SU-DHL-6 (cell line): ENCODE measurements around the gene TBX3.

Experiments
- H2AFZ ChIP-seq: fragments of 200-600 bp; sonication (generic); 2 replicates; pipeline ENCODE4 v1.6.1; 2014; ENCODE audit warnings: low read depth, mild to moderate bottlenecking, moderate library complexity, mixed read lengths, antibody characterized with exemption, low read length; ENCODE audit not compliant: severe bottlenecking
- H3F3A ChIP-seq: fragments of 200-600 bp; shearing (Covaris generic); 2 replicates; pipeline ENCODE4 v1.6.0; 2016; ENCODE audit warnings: antibody characterized with exemption, mild to moderate bottlenecking; ENCODE audit not compliant: insufficient read depth
- H3K27ac ChIP-seq: fragments of 200-600 bp; sonication (generic); 2 replicates; pipeline ENCODE4 v1.5.1; 2016; ENCODE audit warnings: low read depth, mild to moderate bottlenecking, low read length, moderate library complexity, mixed read lengths
- H3K27me3 ChIP-seq: fragments of 200-600 bp; sonication (generic), shearing (Covaris generic); 2 replicates; pipeline ENCODE4 v1.6.0; 2014; ENCODE audit warnings: mild to moderate bottlenecking, low read length
- H3K36me3 ChIP-seq: fragments of 200-600 bp; sonication (generic); 2 replicates; pipeline ENCODE4 v1.6.1; 2014; ENCODE audit warnings: mild to moderate bottlenecking, low read length, mixed read lengths
- H3K4me2 ChIP-seq: fragments of 300-600, 200-600 bp; shearing (Covaris generic), sonication (generic); 2 replicates; pipeline ENCODE4 v1.6.0; 2014; ENCODE audit warnings: low read length, low read depth, mild to moderate bottlenecking; ENCODE audit not compliant: poor library complexity, severe bottlenecking
- H3K4me3 ChIP-seq: fragments of 200-600 bp; sonication (generic); 2 replicates; pipeline ENCODE4 v1.5.1; 2014; ENCODE audit warnings: antibody characterized with exemption, low read length, mild to moderate bottlenecking, mixed read lengths; ENCODE audit not compliant: insufficient read depth, poor library complexity, severe bottlenecking
- H3K79me2 ChIP-seq: fragments of 200-600 bp; sonication (generic); 2 replicates; pipeline ENCODE4 v1.6.1; 2014; ENCODE audit warnings: mild to moderate bottlenecking, low read length, moderate library complexity; ENCODE audit not compliant: insufficient read depth
- H3K9ac ChIP-seq: fragments of 200-600 bp; sonication (generic); 2 replicates; pipeline ENCODE4 v1.7.0; 2014; ENCODE audit warnings: mild to moderate bottlenecking, low read length
- H3K9me2 ChIP-seq: fragments of 200-600 bp; sonication (generic); replicated peaks from 2 replicates; pipeline ENCODE4 v1.6.1; 2014; ENCODE audit warnings: low read length; ENCODE audit not compliant: insufficient read depth
- H3K9me3 ChIP-seq: fragments of 200-600 bp; sonication (generic); 2 replicates; pipeline ENCODE4 v1.6.1; 2014; ENCODE audit warnings: low read length, mixed read lengths; ENCODE audit not compliant: insufficient read depth
- H4K20me1 ChIP-seq: fragments of 200-600 bp; sonication (generic); 2 replicates; pipeline ENCODE4 v1.6.1; 2014; ENCODE audit warnings: low read depth, mild to moderate bottlenecking, antibody characterized with exemption, low read length, moderate library complexity, mixed read lengths
- CTCF ChIP-seq: fragments of 200-600 bp; sonication (generic); IDR thresholded peaks from one replicate; pipeline ENCODE4 v1.5.1; 2017; ENCODE audit warnings: antibody characterized with exemption, mild to moderate bottlenecking, low read length, moderate library complexity; ENCODE audit not compliant: insufficient read depth, poor library complexity, severe bottlenecking
- EZH2phosphoT487 ChIP-seq: fragments of 200-600 bp; sonication (generic), shearing (Covaris generic); conservative IDR thresholded peaks from 2 replicates; pipeline ENCODE4 v1.6.1; 2018; ENCODE audit warnings: mild to moderate bottlenecking, antibody characterized with exemption, low read length, moderate library complexity, mixed read lengths

The TBX3 gene

GRCh38 chr12:114631242-114631641 is 52.7 kb downstream of the TBX3 start:
- Histone ChIP-seq H3K79me2 (no peaks in the 10 kb centered on the region), H3K9me3 (no peaks in the 10 kb centered on the region), H3K4me2 (no peak overlapping the region), H3F3A (no peaks in the 10 kb centered on the region), H3K27ac (no peak overlapping the region), H3K9me2 (no peaks in the 10 kb centered on the region), H3K4me3 (no peak overlapping the region), H3K9ac (no peak overlapping the region), H2AFZ (no peak overlapping the region), H4K20me1 (no peaks in the 10 kb centered on the region), H3K36me3 (no peaks in the 10 kb centered on the region), H3K27me3 (no peaks in the 10 kb centered on the region)
- TF ChIP-seq CTCF, result no peak
- no peak for TF ChIP-seq EZH2phosphoT487

GRCh38 chr12:114628199-114628598 is 55.8 kb downstream of the TBX3 start:
- Histone ChIP-seq H3K36me3 (no peaks in the 10 kb centered on the region), H2AFZ (no peak overlapping the region), H4K20me1 (no peaks in the 10 kb centered on the region), H3K27me3 (no peaks in the 10 kb centered on the region), H3K9me2 (no peaks in the 10 kb centered on the region), H3K79me2 (no peaks in the 10 kb centered on the region), H3K27ac (no peak overlapping the region), H3F3A (no peaks in the 10 kb centered on the region), H3K4me3 (no peak overlapping the region), H3K9me3 (no peaks in the 10 kb centered on the region), H3K9ac (no peak overlapping the region), H3K4me2 (no peak overlapping the region)
- TF ChIP-seq CTCF (no peak), EZH2phosphoT487 (no peak)

- Histone ChIP-seq H3K36me3 (no peaks in the 10 kb centered on the region), H3K9me2 (no peaks in the 10 kb centered on the region), H3K9ac (no peak overlapping the region), H3K27me3 (no peaks in the 10 kb centered on the region), H3K79me2 (no peaks in the 10 kb centered on the region), H3K4me3 (no peak overlapping the region), H3K9me3 (no peaks in the 10 kb centered on the region), H3F3A (no peaks in the 10 kb centered on the region), H3K4me2 (no peak overlapping the region), H2AFZ (no peak overlapping the region), H4K20me1 (no peaks in the 10 kb centered on the region), H3K27ac (no peak overlapping the region)
- TF ChIP-seq CTCF, result no peak
- no peak for TF ChIP-seq EZH2phosphoT487
These were observed 56.6 kb downstream of the TBX3 start for GRCh38 chr12:114627393-114627792.
